ENCODE results near the gene TMEM238. TPM values are rescaled to one million over a fixed set of nuclear protein-coding genes. Genes with fewer than 3 reads are reported as not detected.

The TMEM238 gene
- total and polyA plus RNA-seq, 9 of the 15 experiments (the other 6 are each of a cell fraction or from before 2014, with no cell fraction given): 0.18 to 5.1 (median 1.3) TPM; not detected in 4

DNA sequence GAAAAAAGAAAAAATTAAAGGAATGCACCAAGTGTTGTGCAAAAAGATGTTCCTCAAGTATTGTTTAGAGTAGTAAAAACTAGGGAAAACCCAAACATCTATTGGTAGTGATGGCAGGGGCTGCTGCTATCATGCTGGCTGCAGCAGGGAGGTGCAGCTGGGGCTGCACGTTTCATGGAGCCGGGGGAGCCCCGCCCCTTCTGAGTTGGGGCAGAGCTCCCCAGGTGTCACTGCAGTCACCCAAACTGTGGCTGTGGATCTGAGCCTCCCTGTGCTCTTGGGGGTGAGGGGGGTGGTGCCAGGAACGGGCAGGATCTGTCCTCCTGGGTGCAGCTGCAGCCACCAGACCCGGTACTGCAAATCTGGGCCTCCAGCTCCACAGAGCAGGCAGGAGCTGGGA, 35.0 kb upstream of the TMEM238 start:
- H3K4me1 ChIP-seq (replicated peaks in 1 of 2; ENCODE audit: control insufficient read depth in 2 of 2, insufficient read depth in 2 of 2, low read length in 2 of 2): peaks cover 4 to 10% of the 10 kb centered on the region in 2 experiments; a peak in 3 of 5 replicates
- FAIRE-seq (no peak), DNase-seq (ENCODE audit: extremely low read depth in 1 of 4, low spot score in 3 of 4) (no peak), ATAC-seq (no peak)
- no peak overlapping the region for H3K9ac ChIP-seq (ENCODE audit: insufficient read depth in 1 of 2, low read depth in 2 of 2, low read length in 2 of 2)
- no peaks in the 10 kb centered on the region for H4K20me1 ChIP-seq (replicated peaks; ENCODE audit: control insufficient read depth, insufficient read depth, low read length)
- no peak overlapping the region for H3K4me3 ChIP-seq
- H3K79me2 ChIP-seq (ENCODE audit: control insufficient read depth, insufficient read depth, low read length): no peaks in the 10 kb centered on the region
- peaks cover 7% of the 10 kb centered on the region; the same call in 1 of the 2 replicates for H3K9me3 ChIP-seq (replicated peaks; ENCODE audit: control insufficient read depth, insufficient read depth, low read depth, low read length)
- CTCF ChIA-PET (ENCODE audit: low intra/inter-chr PET ratio): interaction anchor here (2.2 kb wide), 1 partner anchor 277 kb away, joined by 4 read pairs; no protein-coding TSS in a partner anchor
- H2AFZ ChIP-seq (ENCODE audit: low read depth, low read length): no peak overlapping the region
- no peak overlapping the region for H3K4me2 ChIP-seq (ENCODE audit: insufficient read depth, low read length)
- H3K9me1 ChIP-seq (ENCODE audit: control insufficient read depth, insufficient read depth, low read length): no peaks in the 10 kb centered on the region
- no TSS peak for BruUV-seq (replicated peaks)
- in situ Hi-C loops (cut with MboI): no loop called here
- peaks cover 3 to 4% of the 10 kb centered on the region in 2 experiments; a peak in 3 of 5 replicates for H3K27me3 ChIP-seq (ENCODE audit: control insufficient read depth in 2 of 2, insufficient read depth in 2 of 2, low read length in 2 of 2)
- intact Hi-C loops (cut with micrococcal nuclease): loop anchor here (10.0 kb wide), 1 partner anchor 334 kb away; no protein-coding TSS in a partner anchor
- POLR2A ChIA-PET: interaction anchor here (1.3 to 2.5 kb wide), 3 partner anchors 10 to 19 kb away, joined by 3 to 14 read pairs (median 10); partner anchors contain the start of gene UBE2S
- H3K36me3 ChIP-seq (ENCODE audit: control insufficient read depth, insufficient read depth, low read length): no peaks in the 10 kb centered on the region
- no peak overlapping the region for H3K27ac ChIP-seq (ENCODE audit: extremely low read depth, low read depth, low read length)
- TF ChIP-seq PRMT5 (CRISPR knock-in tag; IDR thresholded peaks at IDR 0.05): no peak
- WGBS (ENCODE audit: insufficient coverage, low coverage, missing lambda C conversion rate): 5% methylated on average over 5 of the region's 5 CpGs

DNA sequence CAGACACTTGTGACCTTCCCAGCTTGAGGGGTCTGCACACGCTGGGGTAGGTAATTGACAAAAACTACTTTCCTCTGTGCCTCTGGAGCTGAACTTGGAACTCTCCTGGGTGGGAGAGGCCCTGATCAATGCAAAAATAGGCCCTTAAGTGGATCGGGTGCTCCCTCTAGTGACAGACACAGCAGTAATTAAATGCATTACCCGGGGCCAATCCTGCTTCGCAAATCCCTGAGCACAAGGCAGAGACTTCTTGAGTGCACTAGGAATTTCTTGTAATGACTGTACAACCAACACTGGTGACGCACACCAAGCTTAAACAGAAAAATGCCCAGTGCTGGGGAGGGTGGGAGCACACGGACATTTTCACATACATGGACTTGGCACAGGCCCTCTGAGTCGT, 34.1 kb upstream of the TMEM238 start:
- no peak overlapping the region for H3K4me2 ChIP-seq (ENCODE audit: insufficient read depth, low read length)
- no peak overlapping the region; the same call in 2 of the 3 replicates for H3K27ac ChIP-seq (ENCODE audit: extremely low read depth, low read depth, low read length)
- FAIRE-seq (peak; percentile 93), DNase-seq (ENCODE audit: extremely low read depth in 1 of 4, low spot score in 3 of 4) (peak; percentile 59 to 80 (median 70)), ATAC-seq (peak; percentile 96)
- peak overlapping the region; percentile 50; the same call in 1 of the 2 replicates for H2AFZ ChIP-seq (ENCODE audit: low read depth, low read length)
- H4K20me1 ChIP-seq (replicated peaks; ENCODE audit: control insufficient read depth, insufficient read depth, low read length): no peaks in the 10 kb centered on the region
- no peaks in the 10 kb centered on the region for H3K79me2 ChIP-seq (ENCODE audit: control insufficient read depth, insufficient read depth, low read length)
- H3K27me3 ChIP-seq (ENCODE audit: control insufficient read depth in 2 of 2, insufficient read depth in 2 of 2, low read length in 2 of 2): no peaks in the 10 kb centered on the region
- H3K36me3 ChIP-seq (ENCODE audit: control insufficient read depth, insufficient read depth, low read length): no peaks in the 10 kb centered on the region
- H3K9me3 ChIP-seq (replicated peaks; ENCODE audit: control insufficient read depth, insufficient read depth, low read depth, low read length): 0 out of 2 replicates have a peak, but pooled peaks cover 3% of the 10 kb centered on the region
- intact Hi-C loops (cut with micrococcal nuclease): loop anchor here (10.0 kb wide), 1 partner anchor 333 kb away; no protein-coding TSS in a partner anchor
- in situ Hi-C loops (cut with MboI): no loop called here
- no peaks in the 10 kb centered on the region for H3K9me1 ChIP-seq (ENCODE audit: control insufficient read depth, insufficient read depth, low read length)
- peaks cover 4 to 10% of the 10 kb centered on the region in 2 experiments; a peak in 3 of 5 replicates for H3K4me1 ChIP-seq (replicated peaks in 1 of 2; ENCODE audit: control insufficient read depth in 2 of 2, insufficient read depth in 2 of 2, low read length in 2 of 2)
- BruUV-seq (replicated peaks): no TSS peak
- ChIA-PET POLR2A (interaction anchor here (0.6 to 2.5 kb wide), 4 partner anchors 11 to 330 kb away, joined by 3 to 14 read pairs (median 8); partner anchors contain the start of gene UBE2S), CTCF (ENCODE audit: low intra/inter-chr PET ratio) (interaction anchor here (0.6 to 2.2 kb wide), 3 partner anchors 206 to 276 kb away, joined by 4 to 5 read pairs (median 4); no protein-coding TSS in a partner anchor)
- 11% methylated on average over 7 of the region's 7 CpGs for WGBS (ENCODE audit: insufficient coverage, low coverage, missing lambda C conversion rate)
- no peak overlapping the region for H3K4me3 ChIP-seq
- no peak overlapping the region for H3K9ac ChIP-seq (ENCODE audit: insufficient read depth in 1 of 2, low read depth in 2 of 2, low read length in 2 of 2)
- no peak for TF ChIP-seq PATZ1 (CRISPR knock-in tag; IDR thresholded peaks at IDR 0.05; ENCODE audit: borderline replicate concordance)
- no peak for TF ChIP-seq ELF1 (tag; IDR thresholded peaks at IDR 0.05)
- TF ChIP-seq ZNF197 (CRISPR knock-in tag; IDR thresholded peaks at IDR 0.05; ENCODE audit: low read depth): no peak
- TF ChIP-seq MYNN (IDR thresholded peaks at IDR 0.05): no peak
- TF ChIP-seq MYNN (CRISPR knock-in tag; IDR thresholded peaks at IDR 0.05): no peak
- peak; percentile 23; the same call in 1 of the 2 replicates for TF ChIP-seq ARID3A (IDR thresholded peaks at IDR 0.05; ENCODE audit: borderline replicate concordance, low read depth, low read length)
- TF ChIP-seq FOXJ3 (CRISPR knock-in tag; IDR thresholded peaks at IDR 0.05): no peak
- no peak for TF ChIP-seq CBX3 (IDR thresholded peaks at IDR 0.05; ENCODE audit: borderline replicate concordance in 1 of 2, low read length in 2 of 2)

Data from K562 (cell line).